HCT116 (cell line): ENCODE measurements around the gene APBB1IP. TPM values are rescaled to one million over a fixed set of nuclear protein-coding genes. Genes with fewer than 3 reads are reported as not detected.

Experiments
- ATAC-seq: fragments of 200-7000 bp; cut with Tn5 transposase; 2 replicates; pipeline ENCODE4 v1.9.1; 2020; ENCODE audit warnings: mild to moderate bottlenecking, moderate library complexity
- BruUV-seq: library from RNA; stranded (reverse); fragments of 400-500 nt; replicated peaks from 2 replicates; lab custom pipeline; 2021; lab: Mats Ljungman, UMichigan
- CTCF ChIA-PET: fragments of 300-600 bp; sonication (Branson Sonifier 250); formaldehyde crosslinking; loops from one replicate; lab custom pipeline; 2021; ENCODE audit warnings: antibody characterized with exemption; lab: Charles Lee
- POLR2A ChIA-PET: fragments of 300-600, 350-600 bp; sonication (Branson Sonifier 250); formaldehyde crosslinking; loops from one replicate; lab custom pipeline; 2021; ENCODE audit warnings: antibody characterized with exemption; lab: Charles Lee
- RAD21 ChIA-PET, 2 experiments: fragments of 300-600 bp; sonication (Branson Sonifier 250); formaldehyde crosslinking; loops; one replicate each; lab custom pipeline; 2023; ENCODE audit warnings: low total read pairs in 2 of 2; ENCODE audit not compliant: uncharacterized antibody in 2 of 2, unreplicated experiment in 2 of 2, low non-redundant PET in 1 of 2; lab: Charles Lee
- DNase-seq: peaks from one replicate; pipeline ENCODE4 v3.0.0-alpha.2; 2010; ENCODE audit warnings: low read depth, low spot score
- H2AFZ ChIP-seq: fragments of 200-600 bp; shearing (Covaris generic), sonication (generic); 2 replicates; pipeline ENCODE4 v1.6.1; 2017; ENCODE audit warnings: low read depth, mixed run types, mixed read lengths, antibody characterized with exemption, low read length; ENCODE audit not compliant: poor library complexity, severe bottlenecking
- H3K27ac ChIP-seq: 2 replicates; pipeline ENCODE4 v1.5.1; 2012; ENCODE audit warnings: low read depth, low read length
- H3K27me3 ChIP-seq: fragments of 200-600 bp; sonication (generic); 2 replicates; pipeline ENCODE4 v1.6.1; 2016; ENCODE audit warnings: mixed run types, low read length, mixed read lengths; ENCODE audit not compliant: insufficient read depth
- H3K36me3 ChIP-seq, 2 experiments: fragments of 200-500 bp in 1 of 2; fragments of 200-600 bp in 1 of 2; sonication (Bioruptor generic) in 1 of 2; sonication (generic) in 1 of 2; 2 replicates each; pipeline versions ENCODE4 v1.5.1 to v1.6.1; 2014 to 2016; ENCODE audit warnings: low read length in 2 of 2, inconsistent platforms in 1 of 2, mixed read lengths in 1 of 2, mixed run types in 1 of 2; ENCODE audit not compliant: insufficient read depth in 2 of 2, control insufficient read depth in 1 of 2
- H3K4me1 ChIP-seq, 2 experiments: fragments of 200-600 bp in 1 of 2; sonication (generic) in 1 of 2; 2 replicates each; pipeline versions ENCODE4 v1.5.1 to v1.6.1; 2012 to 2017; ENCODE audit warnings: low read length in 2 of 2, inconsistent platforms in 1 of 2, mild to moderate bottlenecking in 1 of 2, mixed read lengths in 1 of 2, mixed run types in 1 of 2, moderate library complexity in 1 of 2; ENCODE audit not compliant: insufficient read depth in 2 of 2, control insufficient read depth in 1 of 2
- H3K4me2 ChIP-seq: fragments of 200-600 bp; sonication (generic); 2 replicates; pipeline ENCODE4 v1.6.1; 2017; ENCODE audit warnings: mixed run types, low read length, mixed read lengths
- H3K4me3 ChIP-seq, 2 experiments: fragments of 200-600 bp in 1 of 2; sonication (generic) in 1 of 2; replicated peaks in 1 of 2; 2 replicates each; pipeline ENCODE4 v1.5.1; 2011 to 2016; ENCODE audit warnings: low read length in 2 of 2, control low read depth in 1 of 2, low read depth in 1 of 2, mild to moderate bottlenecking in 1 of 2, mixed read lengths in 1 of 2, mixed run types in 1 of 2
- H3K79me2 ChIP-seq: fragments of 200-600 bp; sonication (generic); 2 replicates; pipeline ENCODE4 v1.6.1; 2017; ENCODE audit warnings: mild to moderate bottlenecking, mixed run types, low read length, moderate library complexity, mixed read lengths; ENCODE audit not compliant: insufficient read depth
- H3K9ac ChIP-seq: fragments of 200-600 bp; sonication (generic); 2 replicates; pipeline ENCODE4 v1.6.1; 2016; ENCODE audit warnings: low read length, mixed read lengths
- H3K9me2 ChIP-seq: fragments of 200-600 bp; sonication (generic), shearing (Covaris generic); 2 replicates; pipeline ENCODE4 v1.6.1; 2017; ENCODE audit warnings: mixed run types, mild to moderate bottlenecking, moderate library complexity; ENCODE audit not compliant: insufficient read depth
- H3K9me3 ChIP-seq, 2 experiments: fragments of 200-500 bp in 1 of 2; fragments of 200-600 bp in 1 of 2; sonication (Bioruptor generic) in 1 of 2; sonication (generic) in 1 of 2; 2 replicates each; pipeline ENCODE4 v1.6.1; 2014 to 2017; ENCODE audit warnings: low read length in 2 of 2, mixed read lengths in 2 of 2, inconsistent platforms in 1 of 2, low read depth in 1 of 2, mild to moderate bottlenecking in 1 of 2, mixed run types in 1 of 2, moderate library complexity in 1 of 2; ENCODE audit not compliant: control insufficient read depth in 1 of 2, insufficient read depth in 1 of 2
- H4K20me1 ChIP-seq: fragments of 200-600 bp; sonication (generic), shearing (Covaris generic); 2 replicates; pipeline ENCODE4 v1.6.1; 2017; ENCODE audit warnings: mixed run types, mild to moderate bottlenecking, moderate library complexity; ENCODE audit not compliant: insufficient read depth
- CBX3 ChIP-seq: IDR thresholded peaks from 2 replicates; pipeline ENCODE4 v1.6.1; 2012; ENCODE audit warnings: low read depth
- CEBPB ChIP-seq: IDR thresholded peaks from 2 replicates; pipeline ENCODE4 v1.6.1; 2012; ENCODE audit warnings: low read depth
- ELF1 ChIP-seq: IDR thresholded peaks from 2 replicates; pipeline ENCODE4 v1.6.1; 2012; ENCODE audit warnings: low read depth, borderline replicate concordance
- JUND ChIP-seq: IDR thresholded peaks from 2 replicates; pipeline ENCODE4 v1.6.1; 2012
- POLR2A ChIP-seq: IDR thresholded peaks from 2 replicates; pipeline ENCODE4 v1.7.0; 2011; ENCODE audit warnings: borderline replicate concordance; ENCODE audit not compliant: insufficient read depth, insufficient read length; ENCODE audit errors: extremely low read depth
- POLR2AphosphoS5 ChIP-seq: IDR thresholded peaks from 2 replicates; pipeline ENCODE4 v1.6.1; 2011; ENCODE audit warnings: mild to moderate bottlenecking, low read depth, low read length, moderate library complexity
- RAD21 ChIP-seq: IDR thresholded peaks from 2 replicates; pipeline ENCODE4 v1.6.1; 2012; ENCODE audit warnings: low read depth, mild to moderate bottlenecking
- REST ChIP-seq: IDR thresholded peaks from 2 replicates; pipeline ENCODE4 v1.6.1; 2012; ENCODE audit warnings: low read depth
- SP1 ChIP-seq: IDR thresholded peaks from 2 replicates; pipeline ENCODE4 v1.6.1; 2012; ENCODE audit warnings: low read depth
- SRF ChIP-seq: IDR thresholded peaks from 2 replicates; pipeline ENCODE4 v1.6.1; 2012; ENCODE audit warnings: low read depth
- TCF7L2 ChIP-seq: IDR thresholded peaks from 2 replicates; pipeline ENCODE4 v1.7.0; 2011; ENCODE audit warnings: borderline replicate concordance, inconsistent platforms; ENCODE audit not compliant: insufficient read depth, insufficient read length; ENCODE audit errors: extremely low read depth
- intact Hi-C: fragments of 100-400 bp; cut with micrococcal nuclease; formaldehyde crosslinking; loops from 2 replicates; pipeline ENCODE4 v1.10.0; 2022
- total RNA-seq: library from RNA; stranded (reverse); gene quantifications from one replicate; pipeline ENCODE4 v1.2.1, GENCODE V29; 2021; ENCODE audit not compliant: unreplicated experiment
- TF ChIP-seq, protein P1 (sequence below): IDR thresholded peaks from 2 replicates; pipeline ENCODE4 v1.6.1; 2012
- TF ChIP-seq, protein P2 (sequence below): IDR thresholded peaks from 2 replicates; pipeline ENCODE4 v1.6.1; 2012

APBB1IP gene
- total RNA-seq, 1 experiment from 2014 or later = 0.27 TPM

DNA sequence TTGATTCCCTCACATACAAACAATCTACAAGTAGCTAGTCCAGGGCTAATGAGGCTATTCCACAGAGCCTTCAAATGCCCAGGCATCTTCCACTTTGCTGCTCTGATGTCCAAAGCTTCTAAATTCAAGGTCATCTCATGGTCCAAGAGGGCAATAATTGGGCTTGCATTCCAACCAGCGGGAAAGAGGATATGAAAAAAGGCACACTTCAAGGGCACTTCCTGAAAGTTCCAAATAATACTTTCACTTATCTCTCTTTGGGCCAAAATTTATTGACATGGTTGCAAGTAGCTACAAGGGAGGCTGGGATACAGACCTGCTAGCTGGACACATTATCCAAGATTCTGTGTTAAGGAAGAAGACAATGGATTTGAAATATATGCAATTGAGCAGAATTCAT lies 25.2 kb upstream of the APBB1IP start:
- Histone ChIP-seq H3K4me3 (no peak overlapping the region), H3K27me3 (peaks cover 52% of the 10 kb centered on the region), H2AFZ (no peak overlapping the region), H3K4me1 (no peaks in the 10 kb centered on the region), H3K9me2 (no peaks in the 10 kb centered on the region), H3K27ac (no peak overlapping the region), H3K9me3 (no peaks in the 10 kb centered on the region), H3K4me2 (no peak overlapping the region), H3K9ac (no peak overlapping the region), H3K36me3 (no peaks in the 10 kb centered on the region), H3K79me2 (no peaks in the 10 kb centered on the region), H4K20me1 (no peaks in the 10 kb centered on the region)
- intact Hi-C loops = no loop called here
- RAD21 ChIA-PET = no interaction called here
- POLR2A ChIA-PET = interaction anchor here (1.8 kb wide), 1 partner anchor 14 kb away, joined by 3 read pairs; no protein-coding TSS in a partner anchor
- no peak for TF ChIP-seq CEBPB
- no peak for TF ChIP-seq SRF
- no peak for TF ChIP-seq JUND
- TF ChIP-seq, protein P1, sequence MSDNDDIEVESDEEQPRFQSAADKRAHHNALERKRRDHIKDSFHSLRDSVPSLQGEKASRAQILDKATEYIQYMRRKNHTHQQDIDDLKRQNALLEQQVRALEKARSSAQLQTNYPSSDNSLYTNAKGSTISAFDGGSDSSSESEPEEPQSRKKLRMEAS = no peak
- TF ChIP-seq RAD21 = no peak
- no peak for TF ChIP-seq POLR2AphosphoS5
- no peak for TF ChIP-seq POLR2A
- TF ChIP-seq, protein P2, sequence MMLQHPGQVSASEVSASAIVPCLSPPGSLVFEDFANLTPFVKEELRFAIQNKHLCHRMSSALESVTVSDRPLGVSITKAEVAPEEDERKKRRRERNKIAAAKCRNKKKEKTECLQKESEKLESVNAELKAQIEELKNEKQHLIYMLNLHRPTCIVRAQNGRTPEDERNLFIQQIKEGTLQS = no peak
- TF ChIP-seq REST = no peak
- no peak for TF ChIP-seq SP1
- TF ChIP-seq TCF7L2 = no peak
- no peak for TF ChIP-seq ELF1
- TF ChIP-seq CBX3 = no peak
- CTCF ChIA-PET = no interaction called here
- BruUV-seq = no TSS peak
- ATAC-seq (no peak), DNase-seq (no peak)
